ENCODE results near the gene BRWD1. TPM values are rescaled to one million over a fixed set of nuclear protein-coding genes. Genes with fewer than 3 reads are reported as not detected.

Gene BRWD1
- total RNA-seq, 1 donor from 2014 or later, result 39.0 TPM

DNA sequence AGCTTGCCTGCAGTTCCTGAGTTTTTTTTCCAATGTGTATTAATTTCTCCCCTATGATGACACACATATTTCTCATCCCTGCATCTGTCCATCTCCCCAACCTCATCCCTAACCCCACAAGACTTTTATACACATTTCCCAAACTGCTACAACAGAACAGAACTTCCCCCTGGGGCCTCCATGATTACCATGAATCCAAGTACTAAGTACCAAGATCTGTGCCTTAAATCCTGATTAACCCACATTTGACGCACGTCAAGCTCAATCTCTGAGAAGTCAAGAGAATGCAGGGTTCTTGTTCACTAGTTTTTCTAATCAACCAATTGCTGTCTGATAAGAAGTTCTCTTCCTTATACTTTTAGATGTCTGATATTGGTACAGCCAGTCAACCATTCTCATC lies 25.8 kb upstream of the BRWD1 start:
- no peak for TF ChIP-seq CTCF (IDR thresholded peaks at IDR 0.05)
- no peak for ATAC-seq
- intact Hi-C loops (cut with DNase I), result no loop called here
- no peaks in the 10 kb centered on the region for H3K9me3 ChIP-seq
- no peaks in the 10 kb centered on the region for H3K27me3 ChIP-seq (ENCODE audit: low read depth)
- peaks cover 31% of the 10 kb centered on the region for H3K36me3 ChIP-seq
- no peak overlapping the region for H3K27ac ChIP-seq
- H3K4me1 ChIP-seq, result no peaks in the 10 kb centered on the region
- DNase-seq, result no peak
- no peak overlapping the region for H3K4me3 ChIP-seq

DNA sequence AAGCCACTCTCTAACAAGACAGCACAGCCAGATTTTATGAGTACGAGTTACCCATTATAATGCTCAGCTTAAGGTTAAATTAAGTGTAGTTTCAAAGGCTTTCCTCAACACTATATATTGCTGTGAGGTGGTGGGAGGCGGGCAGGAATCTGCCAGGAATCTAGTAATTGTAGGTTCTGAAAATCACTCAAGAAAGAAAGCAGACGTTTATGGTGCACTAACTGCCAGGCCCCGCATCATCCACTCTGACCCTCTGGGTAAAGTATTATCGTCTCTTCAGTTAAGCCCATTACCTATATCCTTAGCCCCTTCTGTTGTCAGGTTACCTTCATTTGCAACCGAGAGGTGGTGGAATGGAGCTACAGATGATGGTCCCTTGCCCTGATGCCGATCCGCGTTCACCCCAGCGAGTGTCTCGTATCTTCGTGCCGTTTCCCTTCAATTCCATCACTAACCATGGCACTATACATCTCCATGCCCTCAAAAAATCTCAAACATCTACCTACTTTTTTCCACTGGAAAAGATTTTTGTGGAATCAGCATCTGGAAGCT lies 23.1 kb upstream of the BRWD1 start:
- no peak for TF ChIP-seq CTCF (IDR thresholded peaks at IDR 0.05)
- intact Hi-C loops (cut with DNase I), result no loop called here
- Histone ChIP-seq H3K4me1 (no peaks in the 10 kb centered on the region), H3K4me3 (no peak overlapping the region), H3K9me3 (no peaks in the 10 kb centered on the region), H3K27ac (no peak overlapping the region), H3K27me3 (ENCODE audit: low read depth) (no peaks in the 10 kb centered on the region), H3K36me3 (peaks cover 9% of the 10 kb centered on the region)
- ATAC-seq (no peak), DNase-seq (no peak)

- DNase-seq (no peak), ATAC-seq (no peak)
- H3K27ac ChIP-seq, result no peak overlapping the region
- intact Hi-C loops (cut with DNase I), result no loop called here
- H3K4me3 ChIP-seq, result no peak overlapping the region
- H3K9me3 ChIP-seq, result no peaks in the 10 kb centered on the region
- no peaks in the 10 kb centered on the region for H3K27me3 ChIP-seq (ENCODE audit: low read depth)
- TF ChIP-seq CTCF (IDR thresholded peaks at IDR 0.05), result no peak
- no peaks in the 10 kb centered on the region for H3K36me3 ChIP-seq
- H3K4me1 ChIP-seq, result no peaks in the 10 kb centered on the region
Observed at GRCh38 chr21:39334611-39335010, 21.2 kb upstream of the BRWD1 start.

DNA sequence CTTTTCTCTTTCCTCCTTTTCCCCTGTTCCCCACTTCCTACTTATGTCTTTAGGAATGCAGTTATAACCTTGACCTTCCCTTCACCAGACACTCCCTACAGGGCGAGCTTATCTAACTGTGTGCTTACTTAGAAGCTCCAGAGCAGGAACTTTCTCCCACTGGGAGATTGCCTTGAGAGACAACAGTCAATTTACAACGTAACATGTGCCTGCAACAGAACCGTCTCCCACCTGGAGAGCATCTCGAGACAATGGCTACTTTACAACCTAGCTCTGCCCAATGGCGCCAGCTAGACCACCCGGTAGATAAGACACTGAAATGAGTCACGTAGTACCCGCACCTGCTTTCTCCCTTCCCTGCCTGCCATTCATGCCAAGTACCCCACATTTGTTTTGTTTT lies 18.7 kb upstream of the BRWD1 start:
- no peaks in the 10 kb centered on the region for H3K27me3 ChIP-seq (ENCODE audit: low read depth)
- H3K9me3 ChIP-seq, result no peaks in the 10 kb centered on the region
- no peak overlapping the region for H3K4me3 ChIP-seq
- intact Hi-C loops (cut with DNase I), result no loop called here
- H3K27ac ChIP-seq, result no peak overlapping the region
- no peak for DNase-seq
- ATAC-seq, result no peak
- TF ChIP-seq CTCF (IDR thresholded peaks at IDR 0.05), result no peak
- no peaks in the 10 kb centered on the region for H3K4me1 ChIP-seq
- no peaks in the 10 kb centered on the region for H3K36me3 ChIP-seq

DNA sequence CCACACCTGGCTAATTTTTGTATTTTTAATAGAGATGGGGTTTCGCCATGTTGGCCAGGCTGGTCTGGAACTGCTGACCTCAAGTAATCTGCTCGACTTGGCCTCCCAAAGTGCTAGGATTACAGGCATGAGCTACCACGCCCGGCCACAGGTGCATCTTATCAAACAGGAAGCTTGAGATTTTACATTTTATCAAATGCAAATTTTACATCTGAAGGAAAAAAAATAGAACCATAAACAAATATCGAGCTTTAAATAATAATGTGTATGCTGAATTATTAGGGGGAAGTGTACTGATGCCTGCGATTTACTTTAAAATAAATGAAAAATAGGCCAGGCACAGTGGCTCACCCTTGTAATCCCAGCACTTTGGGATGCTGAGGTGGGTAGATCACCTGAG lies 16.6 kb upstream of the BRWD1 start:
- no peak for TF ChIP-seq CTCF (IDR thresholded peaks at IDR 0.05)
- no peaks in the 10 kb centered on the region for H3K9me3 ChIP-seq
- no peak overlapping the region for H3K27ac ChIP-seq
- no peaks in the 10 kb centered on the region for H3K36me3 ChIP-seq
- no peak for DNase-seq
- no peak overlapping the region for H3K4me3 ChIP-seq
- ATAC-seq, result no peak
- no peaks in the 10 kb centered on the region for H3K4me1 ChIP-seq
- intact Hi-C loops (cut with DNase I), result no loop called here
- no peaks in the 10 kb centered on the region for H3K27me3 ChIP-seq (ENCODE audit: low read depth)

DNA sequence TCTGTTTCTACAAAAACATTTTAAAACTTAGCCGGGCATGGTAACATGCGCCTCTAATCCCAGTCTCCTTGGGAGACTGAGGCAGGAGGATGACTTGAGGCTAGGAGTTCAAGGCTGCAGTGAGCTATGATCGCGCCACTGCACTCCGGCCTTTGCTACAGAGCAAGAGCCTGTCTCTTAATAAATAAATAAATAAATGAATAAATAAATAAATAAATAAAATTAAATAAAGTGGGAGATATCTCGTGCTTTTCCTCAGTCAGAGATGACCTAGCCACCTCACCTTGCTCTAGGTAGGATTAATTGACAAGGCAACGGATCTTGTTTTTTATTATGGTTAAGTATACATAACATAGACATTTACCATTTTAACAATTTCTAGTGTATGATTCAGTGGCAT lies 14.3 kb upstream of the BRWD1 start:
- TF ChIP-seq CTCF (IDR thresholded peaks at IDR 0.05), result no peak
- DNase-seq, result no peak

More for the DNA sequence above, 14.3 kb upstream of the BRWD1 start:
- ATAC-seq, result no peak
- Histone ChIP-seq H3K27me3 (ENCODE audit: low read depth) (no peaks in the 10 kb centered on the region), H3K27ac (no peak overlapping the region), H3K36me3 (no peaks in the 10 kb centered on the region), H3K9me3 (no peaks in the 10 kb centered on the region), H3K4me3 (no peak overlapping the region), H3K4me1 (no peaks in the 10 kb centered on the region)
- intact Hi-C loops (cut with DNase I), result no loop called here
